MM.1S (cell line): ENCODE results near the gene GALNTL6.

ENCODE experiments used
- DNase-seq: peaks from one replicate; pipeline ENCODE4 v3.0.0-alpha.2; 2015
- H2AFZ ChIP-seq: fragments of 300-600 bp; sonication (generic); 2 replicates; pipeline ENCODE4 v1.6.0; 2016; ENCODE audit warnings: antibody characterized with exemption, low read length
- H3F3A ChIP-seq: fragments of 300-600 bp; sonication (generic); 2 replicates; pipeline ENCODE4 v1.6.1; 2016; ENCODE audit warnings: mild to moderate bottlenecking, antibody characterized with exemption, low read length, moderate library complexity, mixed read lengths; ENCODE audit not compliant: insufficient read depth
- H3K27ac ChIP-seq: fragments of 300-600 bp; sonication (generic); 2 replicates; pipeline ENCODE4 v1.5.1; 2016; ENCODE audit warnings: mild to moderate bottlenecking, low read length
- H3K27me3 ChIP-seq: fragments of 300-600 bp; sonication (generic); replicated peaks from 2 replicates; pipeline ENCODE4 v1.6.0; 2016; ENCODE audit warnings: low read length; ENCODE audit not compliant: insufficient read depth
- H3K36me3 ChIP-seq: fragments of 300-600 bp; sonication (generic); replicated peaks from 2 replicates; pipeline ENCODE4 v1.6.1; 2016; ENCODE audit warnings: mild to moderate bottlenecking, low read length, mixed read lengths; ENCODE audit not compliant: insufficient read depth
- H3K4me1 ChIP-seq: fragments of 300-600 bp; sonication (generic); 2 replicates; pipeline ENCODE4 v1.6.1; 2016; ENCODE audit warnings: low read length, mixed read lengths
- H3K4me2 ChIP-seq: fragments of 300-600 bp; sonication (generic); 2 replicates; pipeline ENCODE4 v1.6.0; 2016; ENCODE audit warnings: low read depth, low read length
- H3K4me3 ChIP-seq: fragments of 300-600 bp; sonication (generic); 2 replicates; pipeline ENCODE4 v1.5.1; 2016; ENCODE audit warnings: low read length, mixed read lengths
- H3K79me2 ChIP-seq: fragments of 300-600 bp; sonication (generic); 2 replicates; pipeline ENCODE4 v1.6.1; 2016; ENCODE audit warnings: mixed run types, low read length, mixed read lengths
- H3K9ac ChIP-seq: fragments of 300-600 bp; sonication (generic); 2 replicates; pipeline ENCODE4 v1.6.1; 2016; ENCODE audit warnings: low read length, mixed read lengths
- H3K9me2 ChIP-seq: fragments of 300-600 bp; sonication (generic); replicated peaks from 2 replicates; pipeline ENCODE4 v1.6.1; 2016; ENCODE audit warnings: mild to moderate bottlenecking, low read length, mixed read lengths; ENCODE audit not compliant: insufficient read depth
- H3K9me3 ChIP-seq: fragments of 300-600 bp; sonication (generic); replicated peaks from 2 replicates; pipeline ENCODE4 v1.6.1; 2016; ENCODE audit warnings: mild to moderate bottlenecking, low read length, mixed read lengths; ENCODE audit not compliant: insufficient read depth
- H4K20me1 ChIP-seq: fragments of 300-600 bp; sonication (generic); 2 replicates; pipeline ENCODE4 v1.6.1; 2016; ENCODE audit warnings: mild to moderate bottlenecking, low read length, moderate library complexity, mixed read lengths; ENCODE audit not compliant: insufficient read depth
- EZH2 ChIP-seq: fragments of 300-600 bp; sonication (generic); optimal IDR thresholded peaks from 2 replicates; pipeline ENCODE3; 2017; ENCODE audit warnings: low read depth, mild to moderate bottlenecking, antibody characterized with exemption, low read length, mixed read lengths
- EZH2phosphoT487 ChIP-seq: fragments of 300-600 bp; sonication (generic); IDR thresholded peaks from 2 replicates; pipeline ENCODE4 v1.6.1; 2018; ENCODE audit warnings: antibody characterized with exemption, low read length
- TF ChIP-seq, protein P1 (sequence below): fragments of 300-600 bp; sonication (generic); IDR thresholded peaks from 2 replicates; pipeline ENCODE4 v1.5.1; 2016; ENCODE audit warnings: antibody characterized with exemption, low read length, mixed read lengths

Gene GALNTL6

DNA sequence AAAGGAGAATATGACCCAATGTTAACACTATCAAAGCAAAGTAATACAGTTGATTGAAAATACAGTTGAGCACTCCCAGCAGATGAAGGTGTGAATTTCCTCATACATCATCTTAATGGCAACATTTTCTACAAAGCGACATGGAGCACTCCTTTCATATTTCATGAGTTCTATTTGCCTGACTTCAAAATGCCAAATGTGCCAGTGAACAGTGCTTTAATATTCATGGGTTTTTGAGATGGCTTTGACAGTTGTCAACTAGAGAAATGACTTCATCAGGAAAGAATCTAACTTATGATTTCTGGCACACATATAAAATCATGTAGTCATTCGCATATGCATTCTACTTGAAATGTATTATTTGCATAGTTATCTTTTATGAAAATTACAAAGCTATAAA is 222.4 kb downstream of the GALNTL6 start:
- no peak for DNase-seq
- H2AFZ ChIP-seq = no peak overlapping the region
- TF ChIP-seq, protein P1, sequence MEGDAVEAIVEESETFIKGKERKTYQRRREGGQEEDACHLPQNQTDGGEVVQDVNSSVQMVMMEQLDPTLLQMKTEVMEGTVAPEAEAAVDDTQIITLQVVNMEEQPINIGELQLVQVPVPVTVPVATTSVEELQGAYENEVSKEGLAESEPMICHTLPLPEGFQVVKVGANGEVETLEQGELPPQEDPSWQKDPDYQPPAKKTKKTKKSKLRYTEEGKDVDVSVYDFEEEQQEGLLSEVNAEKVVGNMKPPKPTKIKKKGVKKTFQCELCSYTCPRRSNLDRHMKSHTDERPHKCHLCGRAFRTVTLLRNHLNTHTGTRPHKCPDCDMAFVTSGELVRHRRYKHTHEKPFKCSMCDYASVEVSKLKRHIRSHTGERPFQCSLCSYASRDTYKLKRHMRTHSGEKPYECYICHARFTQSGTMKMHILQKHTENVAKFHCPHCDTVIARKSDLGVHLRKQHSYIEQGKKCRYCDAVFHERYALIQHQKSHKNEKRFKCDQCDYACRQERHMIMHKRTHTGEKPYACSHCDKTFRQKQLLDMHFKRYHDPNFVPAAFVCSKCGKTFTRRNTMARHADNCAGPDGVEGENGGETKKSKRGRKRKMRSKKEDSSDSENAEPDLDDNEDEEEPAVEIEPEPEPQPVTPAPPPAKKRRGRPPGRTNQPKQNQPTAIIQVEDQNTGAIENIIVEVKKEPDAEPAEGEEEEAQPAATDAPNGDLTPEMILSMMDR = no peak
- no peak for TF ChIP-seq EZH2
- TF ChIP-seq EZH2phosphoT487 = no peak
- no peaks in the 10 kb centered on the region for H3F3A ChIP-seq
- H3K4me3 ChIP-seq = no peak overlapping the region
- no peaks in the 10 kb centered on the region for H4K20me1 ChIP-seq
- H3K9me3 ChIP-seq = no peaks in the 10 kb centered on the region
- no peak overlapping the region for H3K9ac ChIP-seq
- H3K27me3 ChIP-seq = no peaks in the 10 kb centered on the region
- H3K79me2 ChIP-seq = no peaks in the 10 kb centered on the region
- H3K36me3 ChIP-seq = no peaks in the 10 kb centered on the region
- no peaks in the 10 kb centered on the region for H3K9me2 ChIP-seq
- H3K27ac ChIP-seq = no peak overlapping the region
- no peak overlapping the region for H3K4me2 ChIP-seq
- no peaks in the 10 kb centered on the region for H3K4me1 ChIP-seq

DNA sequence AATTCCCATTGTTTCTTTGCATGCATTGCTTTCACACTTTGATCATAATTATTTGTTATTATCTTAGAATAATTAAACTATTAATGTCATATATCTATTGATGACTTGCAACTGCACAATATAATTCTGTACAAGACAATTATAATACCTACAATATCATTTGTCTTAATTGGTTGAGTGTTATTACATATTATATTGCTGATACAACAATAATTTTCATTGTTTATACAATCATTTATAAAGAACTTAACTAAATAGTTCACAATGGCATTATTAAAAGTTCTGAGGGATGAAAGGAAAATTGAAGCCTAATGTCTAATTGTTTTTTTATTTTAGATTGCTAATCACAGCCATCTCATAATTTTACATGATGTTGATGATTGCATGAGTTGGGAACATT is 227.6 kb downstream of the GALNTL6 start:
- no peaks in the 10 kb centered on the region for H3K4me1 ChIP-seq
- DNase-seq = no peak
- no peaks in the 10 kb centered on the region for H4K20me1 ChIP-seq
- H3F3A ChIP-seq = no peaks in the 10 kb centered on the region
- no peak overlapping the region for H3K9ac ChIP-seq
- no peak overlapping the region for H3K4me2 ChIP-seq
- no peak overlapping the region for H3K27ac ChIP-seq
- H3K9me2 ChIP-seq = no peaks in the 10 kb centered on the region
- TF ChIP-seq, protein P1 = no peak
- no peak for TF ChIP-seq EZH2
- TF ChIP-seq EZH2phosphoT487 = no peak
- no peaks in the 10 kb centered on the region for H3K27me3 ChIP-seq
- no peaks in the 10 kb centered on the region for H3K79me2 ChIP-seq
- no peaks in the 10 kb centered on the region for H3K9me3 ChIP-seq
- H3K4me3 ChIP-seq = no peak overlapping the region
- H3K36me3 ChIP-seq = no peaks in the 10 kb centered on the region
- no peak overlapping the region for H2AFZ ChIP-seq

DNA sequence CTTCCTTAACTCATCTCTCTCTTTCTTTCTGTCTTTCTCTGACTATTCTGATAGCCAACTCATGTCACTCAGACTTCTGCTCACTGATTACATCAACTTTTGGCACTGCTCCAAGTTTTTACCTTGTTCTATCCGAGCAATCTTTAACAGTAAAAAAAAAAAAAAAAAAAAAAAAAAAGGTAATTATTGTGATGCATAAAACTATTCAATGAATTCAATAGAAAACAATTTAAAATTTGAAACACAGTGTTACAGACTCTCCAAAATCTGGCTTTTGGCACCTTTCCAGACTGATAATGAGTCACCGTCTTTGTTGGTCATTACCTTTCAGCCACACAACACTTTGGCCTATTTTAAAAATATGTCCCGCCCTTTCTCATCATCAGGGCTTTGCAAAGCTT is 229.5 kb downstream of the GALNTL6 start:
- H3K27ac ChIP-seq = no peak overlapping the region
- H3K9me3 ChIP-seq = no peaks in the 10 kb centered on the region
- H3K4me1 ChIP-seq = no peaks in the 10 kb centered on the region
- H3K36me3 ChIP-seq = no peaks in the 10 kb centered on the region
- H3K4me2 ChIP-seq = no peak overlapping the region
- no peak overlapping the region for H3K4me3 ChIP-seq
- no peak for DNase-seq
- no peaks in the 10 kb centered on the region for H3K79me2 ChIP-seq
- H3K9ac ChIP-seq = no peak overlapping the region
- no peaks in the 10 kb centered on the region for H3K9me2 ChIP-seq
- no peaks in the 10 kb centered on the region for H3K27me3 ChIP-seq
- no peaks in the 10 kb centered on the region for H4K20me1 ChIP-seq
- no peaks in the 10 kb centered on the region for H3F3A ChIP-seq
- TF ChIP-seq EZH2 (no peak), EZH2phosphoT487 (no peak)
- TF ChIP-seq, protein P1 = no peak
- no peak overlapping the region for H2AFZ ChIP-seq

DNA sequence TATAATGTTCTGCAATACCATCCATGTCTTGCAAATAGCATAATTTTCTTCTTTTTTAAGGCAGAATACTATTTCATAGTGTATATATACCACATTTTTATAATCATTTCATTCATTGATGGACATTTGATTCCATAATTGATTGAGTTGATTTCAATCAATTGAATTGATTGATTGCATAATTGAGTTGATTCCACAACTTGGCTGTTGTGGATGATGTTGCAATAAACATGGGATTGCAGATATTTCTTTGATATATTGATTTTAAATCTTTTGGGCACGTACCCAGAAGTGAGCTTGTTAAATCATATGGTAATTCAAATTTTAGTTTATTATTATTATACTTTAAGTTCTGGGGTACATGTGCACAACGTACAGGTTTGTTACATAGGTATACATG is 232.8 kb downstream of the GALNTL6 start:
- TF ChIP-seq EZH2phosphoT487 = no peak
- no peak for TF ChIP-seq EZH2
- TF ChIP-seq, protein P1 = no peak
- no peak overlapping the region for H2AFZ ChIP-seq
- H3K27me3 ChIP-seq = no peaks in the 10 kb centered on the region
- no peaks in the 10 kb centered on the region for H3K4me1 ChIP-seq
- no peak overlapping the region for H3K4me2 ChIP-seq
- H3F3A ChIP-seq = no peaks in the 10 kb centered on the region
- no peak for DNase-seq
- no peaks in the 10 kb centered on the region for H3K79me2 ChIP-seq
- no peaks in the 10 kb centered on the region for H3K9me3 ChIP-seq
- no peak overlapping the region for H3K27ac ChIP-seq
- no peak overlapping the region for H3K4me3 ChIP-seq
- H3K9ac ChIP-seq = no peak overlapping the region
- H3K9me2 ChIP-seq = no peaks in the 10 kb centered on the region
- H3K36me3 ChIP-seq = no peaks in the 10 kb centered on the region
- no peaks in the 10 kb centered on the region for H4K20me1 ChIP-seq
